Neural progenitor cell (in vitro differentiated cells): ENCODE data around the gene PEAR1.

Experiments
- CTCF ChIP-seq: fragments of 200-600 bp; sonication (generic); IDR thresholded peaks from 2 replicates; pipeline ENCODE4 v1.5.1; 2017; ENCODE audit warnings: antibody characterized with exemption, mild to moderate bottlenecking
- EZH2 ChIP-seq: fragments of 200-600 bp; sonication (generic); IDR thresholded peaks from 2 replicates; pipeline ENCODE4 v1.6.1; 2017; ENCODE audit warnings: antibody characterized with exemption, mild to moderate bottlenecking, moderate library complexity
- EZH2phosphoT487 ChIP-seq: fragments of 200-600 bp; sonication (generic); IDR thresholded peaks from 2 replicates; pipeline ENCODE4 v1.6.1; 2017; ENCODE audit warnings: antibody characterized with exemption

- no peak for TF ChIP-seq CTCF
- no peak for TF ChIP-seq EZH2
- no peak for TF ChIP-seq EZH2phosphoT487
Observed at GRCh38 chr1:156908541-156908940, 15.0 kb downstream of the PEAR1 start.
